Duodenal mucosa (tissue), 2 donors: Measurements from ENCODE around the gene APCDD1.

Experiments
- H3K27ac ChIP-seq: one replicate; pipeline ENCODE4 v1.7.0; 2013; ENCODE audit warnings: low read depth, low read length
- H3K27me3 ChIP-seq, 2 donors: one replicate each; pipeline ENCODE4 v1.7.0; 2013; ENCODE audit warnings: low read length in 2 of 2, control low read depth in 1 of 2; ENCODE audit not compliant: insufficient read depth in 2 of 2, control insufficient read depth in 1 of 2
- H3K36me3 ChIP-seq, 2 donors: one replicate each; pipeline ENCODE4 v1.7.0; 2013; ENCODE audit warnings: low read length in 2 of 2, control low read depth in 1 of 2; ENCODE audit not compliant: insufficient read depth in 2 of 2, control insufficient read depth in 1 of 2
- H3K4me1 ChIP-seq, 2 donors: one replicate each; pipeline ENCODE4 v1.7.0; 2013; ENCODE audit warnings: low read length in 2 of 2, control low read depth in 1 of 2; ENCODE audit not compliant: insufficient read depth in 2 of 2, control insufficient read depth in 1 of 2
- H3K4me3 ChIP-seq, 2 donors: one replicate each; pipeline ENCODE4 v1.7.0; 2013; ENCODE audit warnings: low read length in 2 of 2, low read depth in 1 of 2
- H3K9ac ChIP-seq, 2 donors: one replicate each; pipeline ENCODE4 v1.7.0; 2013; ENCODE audit warnings: low read length in 2 of 2, low read depth in 1 of 2
- H3K9me3 ChIP-seq, 2 donors: one replicate each; pipeline ENCODE4 v1.7.0; 2013; ENCODE audit warnings: low read length in 2 of 2, control low read depth in 1 of 2; ENCODE audit not compliant: control insufficient read depth in 1 of 2

APCDD1 gene

DNA sequence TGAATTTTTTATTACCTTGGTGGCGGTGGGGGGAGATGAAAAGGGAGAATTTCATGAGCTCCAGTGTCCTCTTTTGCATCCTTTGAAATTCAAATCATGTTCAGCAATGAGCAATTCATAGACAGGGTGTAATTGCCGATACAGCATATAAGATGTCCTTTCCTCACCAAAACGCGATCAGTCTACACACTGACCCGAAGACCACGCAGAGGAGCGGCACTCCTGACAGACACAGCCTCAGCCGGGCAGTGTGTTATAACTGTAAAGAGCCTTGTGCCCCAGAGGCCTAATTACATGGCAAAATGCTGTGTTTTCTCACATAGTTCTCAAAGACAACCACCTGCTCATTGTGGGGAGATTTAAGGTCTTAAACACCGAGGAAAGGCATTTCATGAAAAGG, 38.4 kb upstream of the APCDD1 start:
- no peak overlapping the region for H3K4me3 ChIP-seq
- H3K27ac ChIP-seq = no peak overlapping the region
- no peak overlapping the region for H3K9ac ChIP-seq
- H3K36me3 ChIP-seq = no peaks in the 10 kb centered on the region
- H3K9me3 ChIP-seq = no peaks in the 10 kb centered on the region
- no peaks in the 10 kb centered on the region for H3K4me1 ChIP-seq
- H3K27me3 ChIP-seq = no peaks in the 10 kb centered on the region

DNA sequence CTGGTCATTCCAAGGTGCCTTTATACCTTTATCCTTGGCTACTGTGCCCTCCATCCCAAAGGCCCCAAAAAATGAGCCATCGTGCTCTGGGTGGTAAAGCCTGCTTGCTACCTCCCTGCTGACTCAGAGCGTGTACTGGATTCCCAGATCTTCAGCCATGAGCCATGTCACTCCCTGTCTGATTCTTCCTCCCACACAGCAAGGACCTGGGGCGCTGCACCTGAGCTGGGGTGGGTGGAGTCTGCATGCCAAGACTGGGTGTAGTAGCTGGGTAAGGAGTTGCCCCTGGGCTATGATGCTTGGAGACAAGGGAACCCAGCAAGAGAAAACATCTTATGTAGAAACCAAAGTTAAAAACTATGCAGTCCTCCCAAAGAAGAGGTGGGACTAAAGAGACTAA, 37.2 kb upstream of the APCDD1 start:
- H3K4me1 ChIP-seq = no peaks in the 10 kb centered on the region
- H3K9me3 ChIP-seq = no peaks in the 10 kb centered on the region
- no peak overlapping the region for H3K4me3 ChIP-seq
- no peaks in the 10 kb centered on the region for H3K36me3 ChIP-seq
- H3K9ac ChIP-seq = no peak overlapping the region
- H3K27me3 ChIP-seq = no peaks in the 10 kb centered on the region
- H3K27ac ChIP-seq = no peak overlapping the region

GRCh38 chr18:10417664-10418063, 36.8 kb upstream of the APCDD1 start:
- Histone ChIP-seq H3K4me3 (no peak overlapping the region), H3K27me3 (no peaks in the 10 kb centered on the region), H3K36me3 (no peaks in the 10 kb centered on the region), H3K9me3 (no peaks in the 10 kb centered on the region), H3K4me1 (no peaks in the 10 kb centered on the region), H3K9ac (no peak overlapping the region), H3K27ac (no peak overlapping the region)

DNA sequence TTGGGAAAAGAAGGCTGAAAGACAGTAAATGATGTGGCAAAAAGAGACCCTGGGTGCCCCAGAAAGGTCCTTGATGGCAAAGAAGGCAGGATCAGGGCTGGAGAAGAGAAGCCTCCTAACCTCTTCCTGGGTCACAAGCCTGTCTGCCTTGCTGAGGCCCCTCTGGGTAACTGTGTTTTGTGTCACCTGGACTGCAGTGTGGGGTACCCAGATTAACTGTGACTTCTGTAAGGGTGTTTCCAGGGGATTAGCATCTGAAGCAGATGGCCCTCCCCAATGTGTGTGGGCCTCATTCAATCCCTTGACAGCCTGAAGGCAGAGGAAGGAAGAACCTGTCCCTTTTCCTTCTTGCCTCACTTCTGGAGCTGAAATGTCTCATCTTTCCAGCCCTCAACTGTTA, 35.6 kb upstream of the APCDD1 start:
- no peaks in the 10 kb centered on the region for H3K9me3 ChIP-seq
- H3K9ac ChIP-seq = no peak overlapping the region
- H3K27me3 ChIP-seq = no peaks in the 10 kb centered on the region
- no peak overlapping the region for H3K4me3 ChIP-seq
- no peak overlapping the region for H3K27ac ChIP-seq
- no peaks in the 10 kb centered on the region for H3K36me3 ChIP-seq
- no peaks in the 10 kb centered on the region for H3K4me1 ChIP-seq

GRCh38 chr18:10419420-10420103, 34.9 kb upstream of the APCDD1 start:
- Histone ChIP-seq H3K36me3 (no peaks in the 10 kb centered on the region), H3K9ac (no peak overlapping the region), H3K4me3 (no peak overlapping the region), H3K4me1 (no peaks in the 10 kb centered on the region), H3K9me3 (no peaks in the 10 kb centered on the region), H3K27ac (no peak overlapping the region), H3K27me3 (no peaks in the 10 kb centered on the region)

GRCh38 chr18:10420561-10421352, 33.7 kb upstream of the APCDD1 start:
- Histone ChIP-seq H3K27me3 (no peaks in the 10 kb centered on the region), H3K4me1 (no peaks in the 10 kb centered on the region), H3K27ac (no peak overlapping the region), H3K9me3 (no peaks in the 10 kb centered on the region), H3K4me3 (no peak overlapping the region), H3K36me3 (no peaks in the 10 kb centered on the region), H3K9ac (no peak overlapping the region)

DNA sequence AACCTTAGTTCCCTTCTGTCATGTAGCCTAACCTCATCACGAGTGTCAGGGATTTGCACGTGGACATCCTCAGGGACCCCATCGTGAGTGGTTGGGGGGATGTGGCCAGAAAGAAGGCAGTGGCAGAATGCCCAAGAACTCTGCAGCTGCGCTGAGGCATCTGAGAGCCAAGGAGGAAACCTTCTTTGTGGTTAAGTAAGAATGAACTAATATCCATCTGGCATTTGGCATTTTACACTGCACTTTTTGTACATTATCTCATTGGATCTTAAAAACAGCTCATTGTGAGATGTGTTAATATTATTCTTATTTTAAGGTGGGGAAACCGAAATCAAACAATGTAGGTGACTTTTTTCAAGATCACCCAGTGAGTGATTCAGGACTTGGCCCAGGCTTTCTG, 32.6 kb upstream of the APCDD1 start:
- Histone ChIP-seq H3K9ac (no peak overlapping the region), H3K4me3 (no peak overlapping the region), H3K4me1 (no peaks in the 10 kb centered on the region), H3K9me3 (no peaks in the 10 kb centered on the region), H3K36me3 (no peaks in the 10 kb centered on the region), H3K27me3 (no peaks in the 10 kb centered on the region), H3K27ac (no peak overlapping the region)

DNA sequence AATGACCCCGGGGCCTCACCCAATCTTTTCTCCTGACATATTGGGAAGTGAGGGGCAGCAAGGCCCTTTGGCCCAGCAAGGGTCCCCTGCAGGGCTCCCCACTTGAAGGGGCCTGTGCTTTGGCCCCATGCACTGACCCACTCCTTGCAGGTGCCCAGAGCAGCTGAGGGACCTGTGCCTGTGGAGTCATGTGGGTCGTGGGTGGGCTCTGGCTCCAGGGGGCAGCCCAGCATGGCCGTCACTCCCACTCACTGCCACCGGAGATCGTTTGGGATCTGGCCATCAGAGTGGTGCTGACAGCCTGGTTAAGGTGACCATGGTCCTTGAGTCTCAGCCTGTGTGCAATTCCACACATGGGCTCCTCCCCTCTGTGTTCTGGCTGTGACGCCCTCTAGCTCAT, 31.7 kb upstream of the APCDD1 start:
- Histone ChIP-seq H3K27me3 (no peaks in the 10 kb centered on the region), H3K9me3 (no peaks in the 10 kb centered on the region), H3K9ac (no peak overlapping the region), H3K27ac (no peak overlapping the region), H3K4me3 (no peak overlapping the region), H3K36me3 (no peaks in the 10 kb centered on the region), H3K4me1 (no peaks in the 10 kb centered on the region)

DNA sequence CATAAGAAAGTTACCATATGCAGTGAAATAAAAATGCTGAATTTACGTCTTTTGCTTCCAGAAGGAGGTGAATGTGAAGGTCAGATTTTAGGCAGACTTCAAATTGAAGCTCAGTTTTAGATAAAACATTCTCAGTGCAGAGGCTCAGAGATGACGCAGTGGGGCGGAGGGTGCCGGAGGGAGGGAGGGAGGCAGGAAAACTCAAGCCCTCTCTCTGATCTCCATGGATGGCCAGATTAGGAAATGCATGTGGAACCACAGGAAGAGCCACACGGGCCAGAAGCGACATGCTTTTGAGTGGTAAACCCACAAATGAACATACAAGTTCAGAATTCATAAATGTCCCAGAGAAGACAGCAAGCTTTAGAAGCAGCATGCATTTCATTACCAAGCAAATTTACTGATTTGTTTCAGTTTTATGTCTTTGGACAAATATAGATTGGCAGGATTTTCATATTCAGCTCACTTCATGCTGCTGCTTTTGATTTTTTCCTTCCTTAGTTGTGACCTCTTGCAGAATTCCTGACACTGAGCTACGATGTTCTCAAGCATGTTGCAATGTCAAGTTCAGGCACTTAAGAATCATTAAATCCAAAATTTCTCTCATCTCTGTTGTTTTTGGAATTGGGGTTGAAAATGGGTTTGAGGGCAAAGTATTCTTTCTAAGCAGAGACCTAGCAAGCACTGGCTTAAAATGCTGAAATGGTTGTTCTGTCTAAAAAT, 29.7 kb upstream of the APCDD1 start:
- Histone ChIP-seq H3K9me3 (no peaks in the 10 kb centered on the region), H3K27ac (no peak overlapping the region), H3K4me3 (no peak overlapping the region), H3K27me3 (no peaks in the 10 kb centered on the region), H3K4me1 (no peaks in the 10 kb centered on the region), H3K9ac (no peak overlapping the region), H3K36me3 (no peaks in the 10 kb centered on the region)

- Histone ChIP-seq H3K36me3 (no peaks in the 10 kb centered on the region), H3K9ac (no peak overlapping the region), H3K9me3 (no peaks in the 10 kb centered on the region), H3K27ac (no peak overlapping the region), H3K4me3 (no peak overlapping the region), H3K4me1 (no peaks in the 10 kb centered on the region), H3K27me3 (no peaks in the 10 kb centered on the region)
Observed at GRCh38 chr18:10430677-10431076, 23.8 kb upstream of the APCDD1 start.
